MM.1S (cell line): ENCODE measurements around the gene TTC7B.

Experiments
- DNase-seq: peaks from one replicate; pipeline ENCODE4 v3.0.0-alpha.2; 2015
- H2AFZ ChIP-seq: fragments of 300-600 bp; sonication (generic); 2 replicates; pipeline ENCODE4 v1.6.0; 2016; ENCODE audit warnings: antibody characterized with exemption, low read length
- H3F3A ChIP-seq: fragments of 300-600 bp; sonication (generic); 2 replicates; pipeline ENCODE4 v1.6.1; 2016; ENCODE audit warnings: mild to moderate bottlenecking, antibody characterized with exemption, low read length, moderate library complexity, mixed read lengths; ENCODE audit not compliant: insufficient read depth
- H3K27ac ChIP-seq: fragments of 300-600 bp; sonication (generic); 2 replicates; pipeline ENCODE4 v1.5.1; 2016; ENCODE audit warnings: mild to moderate bottlenecking, low read length
- H3K27me3 ChIP-seq: fragments of 300-600 bp; sonication (generic); replicated peaks from 2 replicates; pipeline ENCODE4 v1.6.0; 2016; ENCODE audit warnings: low read length; ENCODE audit not compliant: insufficient read depth
- H3K36me3 ChIP-seq: fragments of 300-600 bp; sonication (generic); replicated peaks from 2 replicates; pipeline ENCODE4 v1.6.1; 2016; ENCODE audit warnings: mild to moderate bottlenecking, low read length, mixed read lengths; ENCODE audit not compliant: insufficient read depth
- H3K4me1 ChIP-seq: fragments of 300-600 bp; sonication (generic); 2 replicates; pipeline ENCODE4 v1.6.1; 2016; ENCODE audit warnings: low read length, mixed read lengths
- H3K4me2 ChIP-seq: fragments of 300-600 bp; sonication (generic); 2 replicates; pipeline ENCODE4 v1.6.0; 2016; ENCODE audit warnings: low read depth, low read length
- H3K4me3 ChIP-seq: fragments of 300-600 bp; sonication (generic); 2 replicates; pipeline ENCODE4 v1.5.1; 2016; ENCODE audit warnings: low read length, mixed read lengths
- H3K79me2 ChIP-seq: fragments of 300-600 bp; sonication (generic); 2 replicates; pipeline ENCODE4 v1.6.1; 2016; ENCODE audit warnings: mixed run types, low read length, mixed read lengths
- H3K9ac ChIP-seq: fragments of 300-600 bp; sonication (generic); 2 replicates; pipeline ENCODE4 v1.6.1; 2016; ENCODE audit warnings: low read length, mixed read lengths
- H3K9me2 ChIP-seq: fragments of 300-600 bp; sonication (generic); replicated peaks from 2 replicates; pipeline ENCODE4 v1.6.1; 2016; ENCODE audit warnings: mild to moderate bottlenecking, low read length, mixed read lengths; ENCODE audit not compliant: insufficient read depth
- H3K9me3 ChIP-seq: fragments of 300-600 bp; sonication (generic); replicated peaks from 2 replicates; pipeline ENCODE4 v1.6.1; 2016; ENCODE audit warnings: mild to moderate bottlenecking, low read length, mixed read lengths; ENCODE audit not compliant: insufficient read depth
- H4K20me1 ChIP-seq: fragments of 300-600 bp; sonication (generic); 2 replicates; pipeline ENCODE4 v1.6.1; 2016; ENCODE audit warnings: mild to moderate bottlenecking, low read length, moderate library complexity, mixed read lengths; ENCODE audit not compliant: insufficient read depth
- EZH2 ChIP-seq: fragments of 300-600 bp; sonication (generic); optimal IDR thresholded peaks from 2 replicates; pipeline ENCODE3; 2017; ENCODE audit warnings: low read depth, mild to moderate bottlenecking, antibody characterized with exemption, low read length, mixed read lengths
- EZH2phosphoT487 ChIP-seq: fragments of 300-600 bp; sonication (generic); IDR thresholded peaks from 2 replicates; pipeline ENCODE4 v1.6.1; 2018; ENCODE audit warnings: antibody characterized with exemption, low read length
- TF ChIP-seq, protein P1 (sequence below): fragments of 300-600 bp; sonication (generic); IDR thresholded peaks from 2 replicates; pipeline ENCODE4 v1.5.1; 2016; ENCODE audit warnings: antibody characterized with exemption, low read length, mixed read lengths

The TTC7B gene

DNA sequence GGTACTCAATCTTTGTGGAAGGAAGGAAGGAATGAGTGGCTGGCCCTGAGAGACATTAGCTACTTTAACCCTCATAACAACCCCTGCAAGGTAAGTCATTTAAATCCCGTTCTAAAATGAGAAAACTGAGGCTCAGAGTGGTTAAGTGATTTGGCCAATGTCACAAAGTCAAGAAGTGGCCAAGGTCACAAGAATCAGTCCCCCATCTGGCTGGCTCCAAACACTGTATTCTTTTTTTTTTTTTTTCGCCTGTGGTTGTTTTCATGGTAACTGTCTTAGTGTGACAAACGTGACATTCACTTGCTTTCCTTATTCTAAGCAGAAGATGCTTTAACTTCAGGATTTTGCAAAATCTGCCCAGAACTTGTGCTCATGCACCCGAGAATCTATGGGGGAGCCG, 2.8 kb downstream of the TTC7B start:
- Histone ChIP-seq H3K36me3 (no peaks in the 10 kb centered on the region), H3F3A (no peaks in the 10 kb centered on the region), H3K9me2 (no peaks in the 10 kb centered on the region), H3K27ac (no peak overlapping the region), H3K9ac (no peak overlapping the region), H2AFZ (no peak overlapping the region), H3K79me2 (peaks cover 20% of the 10 kb centered on the region), H3K4me2 (no peak overlapping the region), H4K20me1 (no peaks in the 10 kb centered on the region), H3K27me3 (no peaks in the 10 kb centered on the region), H3K4me3 (no peak overlapping the region), H3K9me3 (no peaks in the 10 kb centered on the region), H3K4me1 (peaks cover 6% of the 10 kb centered on the region; the same call in 1 of the 2 replicates)
- no peak for TF ChIP-seq EZH2phosphoT487
- no peak for TF ChIP-seq EZH2
- TF ChIP-seq, protein P1, sequence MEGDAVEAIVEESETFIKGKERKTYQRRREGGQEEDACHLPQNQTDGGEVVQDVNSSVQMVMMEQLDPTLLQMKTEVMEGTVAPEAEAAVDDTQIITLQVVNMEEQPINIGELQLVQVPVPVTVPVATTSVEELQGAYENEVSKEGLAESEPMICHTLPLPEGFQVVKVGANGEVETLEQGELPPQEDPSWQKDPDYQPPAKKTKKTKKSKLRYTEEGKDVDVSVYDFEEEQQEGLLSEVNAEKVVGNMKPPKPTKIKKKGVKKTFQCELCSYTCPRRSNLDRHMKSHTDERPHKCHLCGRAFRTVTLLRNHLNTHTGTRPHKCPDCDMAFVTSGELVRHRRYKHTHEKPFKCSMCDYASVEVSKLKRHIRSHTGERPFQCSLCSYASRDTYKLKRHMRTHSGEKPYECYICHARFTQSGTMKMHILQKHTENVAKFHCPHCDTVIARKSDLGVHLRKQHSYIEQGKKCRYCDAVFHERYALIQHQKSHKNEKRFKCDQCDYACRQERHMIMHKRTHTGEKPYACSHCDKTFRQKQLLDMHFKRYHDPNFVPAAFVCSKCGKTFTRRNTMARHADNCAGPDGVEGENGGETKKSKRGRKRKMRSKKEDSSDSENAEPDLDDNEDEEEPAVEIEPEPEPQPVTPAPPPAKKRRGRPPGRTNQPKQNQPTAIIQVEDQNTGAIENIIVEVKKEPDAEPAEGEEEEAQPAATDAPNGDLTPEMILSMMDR, result no peak
- DNase-seq, result no peak

DNA sequence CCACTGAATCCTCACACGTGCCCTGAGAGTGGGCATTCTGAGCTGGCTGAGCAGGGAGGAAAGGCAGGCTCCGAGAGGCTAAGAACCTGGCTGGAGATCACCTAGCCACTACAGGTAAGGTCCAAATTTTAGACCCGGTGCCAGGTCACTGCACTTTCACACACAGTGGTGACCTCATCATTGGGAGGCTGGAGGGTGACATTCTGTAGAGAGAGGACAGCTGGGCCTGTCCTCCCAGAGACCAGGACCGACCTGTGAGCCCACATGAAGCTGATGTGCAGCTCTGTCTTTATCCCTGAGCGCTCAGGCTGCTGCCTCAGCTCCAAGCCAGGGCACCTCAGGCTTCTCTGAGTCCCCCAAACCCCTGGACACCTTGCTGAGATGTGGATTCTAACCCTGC, 4.1 kb downstream of the TTC7B start:
- peaks cover 15% of the 10 kb centered on the region for H3K4me1 ChIP-seq
- no peak for DNase-seq
- H3K27ac ChIP-seq, result no peak overlapping the region
- H3K4me2 ChIP-seq, result no peak overlapping the region
- H3K36me3 ChIP-seq, result no peaks in the 10 kb centered on the region
- no peak overlapping the region for H3K9ac ChIP-seq
- no peaks in the 10 kb centered on the region for H3K9me3 ChIP-seq
- H3F3A ChIP-seq, result no peaks in the 10 kb centered on the region
- no peaks in the 10 kb centered on the region for H3K27me3 ChIP-seq
- no peaks in the 10 kb centered on the region for H4K20me1 ChIP-seq
- H2AFZ ChIP-seq, result no peak overlapping the region
- peaks cover 29% of the 10 kb centered on the region for H3K79me2 ChIP-seq
- no peak for TF ChIP-seq EZH2phosphoT487
- no peaks in the 10 kb centered on the region for H3K9me2 ChIP-seq
- H3K4me3 ChIP-seq, result no peak overlapping the region

DNA sequence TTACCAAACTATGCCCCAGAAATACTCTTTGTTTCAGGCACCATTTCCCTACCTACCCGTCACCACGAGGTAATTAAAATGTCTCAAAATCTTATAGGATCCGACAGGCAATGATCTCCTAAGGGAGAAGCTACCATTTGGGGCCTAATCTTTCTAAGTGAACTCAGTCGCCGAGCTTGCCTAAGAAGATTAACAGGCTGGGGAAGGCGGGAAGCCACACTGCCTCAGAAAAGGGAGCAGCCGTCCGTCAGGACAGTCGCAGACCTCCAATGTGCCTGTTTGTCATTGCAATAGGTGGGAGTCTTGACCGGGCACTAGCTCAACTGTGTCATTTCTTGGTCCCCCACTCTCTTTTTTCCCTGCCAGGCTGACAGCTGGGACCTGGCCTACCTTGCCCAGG, 4.6 kb downstream of the TTC7B start:
- no peaks in the 10 kb centered on the region for H3K27me3 ChIP-seq
- H4K20me1 ChIP-seq, result no peaks in the 10 kb centered on the region
- H3K4me2 ChIP-seq, result no peak overlapping the region
- H3F3A ChIP-seq, result no peaks in the 10 kb centered on the region
- DNase-seq, result no peak
- no peaks in the 10 kb centered on the region for H3K9me2 ChIP-seq
- H2AFZ ChIP-seq, result no peak overlapping the region
- H3K79me2 ChIP-seq, result peaks cover 29% of the 10 kb centered on the region
- no peaks in the 10 kb centered on the region for H3K9me3 ChIP-seq
- H3K27ac ChIP-seq, result no peak overlapping the region
- H3K4me1 ChIP-seq, result peaks cover 15% of the 10 kb centered on the region
- H3K4me3 ChIP-seq, result no peak overlapping the region
- TF ChIP-seq, protein P1, result no peak
- no peak for TF ChIP-seq EZH2phosphoT487
- no peak for TF ChIP-seq EZH2
- no peaks in the 10 kb centered on the region for H3K36me3 ChIP-seq
- no peak overlapping the region for H3K9ac ChIP-seq

DNA sequence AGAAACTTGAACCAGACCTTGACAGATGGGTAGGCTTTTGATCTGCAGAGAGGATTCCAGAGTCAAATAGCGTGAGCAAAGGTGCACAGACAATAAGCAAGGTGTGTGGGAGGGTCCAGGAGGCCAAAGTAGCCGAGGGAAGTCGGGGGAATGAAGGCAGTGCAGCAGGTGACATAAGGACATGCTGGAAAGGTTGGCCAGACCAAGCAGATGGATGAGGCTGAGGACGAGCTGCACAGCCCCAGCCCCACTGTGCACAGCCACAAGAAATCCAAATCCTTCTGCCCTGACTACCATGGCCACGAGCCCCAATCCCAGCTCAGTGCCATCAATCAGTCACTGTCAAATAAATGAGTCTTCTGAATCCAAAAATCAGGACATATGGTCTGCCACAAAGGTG, 5.4 kb downstream of the TTC7B start:
- H3K4me2 ChIP-seq, result no peak overlapping the region
- H2AFZ ChIP-seq, result no peak overlapping the region
- H3K36me3 ChIP-seq, result no peaks in the 10 kb centered on the region
- H3F3A ChIP-seq, result no peaks in the 10 kb centered on the region
- DNase-seq, result no peak
- H3K27ac ChIP-seq, result no peak overlapping the region
- H3K4me1 ChIP-seq, result peaks cover 15% of the 10 kb centered on the region
- H3K27me3 ChIP-seq, result no peaks in the 10 kb centered on the region
- TF ChIP-seq, protein P1, result no peak
- TF ChIP-seq EZH2 (no peak), EZH2phosphoT487 (no peak)
- H3K9me3 ChIP-seq, result no peaks in the 10 kb centered on the region
- H3K9me2 ChIP-seq, result no peaks in the 10 kb centered on the region
- peaks cover 29% of the 10 kb centered on the region for H3K79me2 ChIP-seq
- H3K4me3 ChIP-seq, result no peak overlapping the region
- H4K20me1 ChIP-seq, result no peaks in the 10 kb centered on the region
- no peak overlapping the region for H3K9ac ChIP-seq
